ENCODE results near the gene DNAJB6.
A peak's percentile ranks its signal among the peaks of the same experiment; 100 is the strongest.

DNAJB6 gene

GRCh38 chr7:157409753-157410727, 73.2 kb downstream of the DNAJB6 start:
- TF ChIP-seq POLR2A (IDR thresholded peaks at IDR 0.05; ENCODE audit: extremely low read depth, insufficient read length) (no peak), CTCF (IDR thresholded peaks at IDR 0.05; ENCODE audit: low read depth, low read length) (no peak), MAX (IDR thresholded peaks at IDR 0.05; ENCODE audit: low read depth, low read length) (no peak), MYC (IDR thresholded peaks at IDR 0.05; ENCODE audit: low read depth, low read length) (no peak)
- DNase-seq (ENCODE audit: low read depth): no peak

DNA sequence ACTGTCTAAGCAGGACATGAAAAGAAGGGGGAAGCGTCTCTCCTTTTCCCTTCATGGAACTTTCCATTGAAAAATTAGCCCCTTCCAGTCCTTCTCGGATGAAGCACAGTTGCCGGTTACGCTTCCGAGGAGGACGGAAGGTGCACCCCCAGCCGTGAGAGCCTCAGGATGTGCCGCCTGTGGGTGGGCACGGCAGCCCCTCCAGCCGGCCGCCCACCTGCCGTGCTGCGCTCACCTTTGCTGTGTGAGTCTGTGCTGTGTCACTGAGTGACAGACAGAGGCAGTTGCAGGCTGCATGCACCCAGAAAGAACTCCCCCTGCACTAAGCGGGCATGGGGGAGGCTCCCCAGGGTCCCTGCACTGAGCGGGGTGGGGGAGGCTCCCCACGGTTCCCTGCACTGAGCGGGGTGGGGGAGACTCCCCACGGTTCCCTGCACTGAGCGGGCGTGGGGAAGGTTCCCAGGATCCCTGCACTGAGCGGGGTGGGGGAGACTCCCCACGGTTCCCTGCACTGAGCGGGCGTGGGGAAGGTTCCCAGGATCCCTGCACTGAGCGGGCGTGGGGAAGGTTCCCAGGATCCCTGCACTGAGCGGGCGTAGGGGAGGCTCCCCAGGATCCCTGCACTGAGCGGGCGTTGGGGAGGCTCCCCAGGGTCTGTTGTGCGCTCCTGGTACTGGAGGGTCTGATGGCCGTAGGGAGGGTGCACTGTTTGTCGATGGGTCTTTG, 74.2 kb downstream of the DNAJB6 start:
- peak; percentile 54 for DNase-seq (ENCODE audit: low read depth)
- no peak overlapping the region for H3K4me3 ChIP-seq (ENCODE audit: low read depth, low read length)
- TF ChIP-seq MYC (IDR thresholded peaks at IDR 0.05; ENCODE audit: low read depth, low read length): no peak
- TF ChIP-seq CTCF (IDR thresholded peaks at IDR 0.05; ENCODE audit: low read depth, low read length): no peak
- TF ChIP-seq MAX (IDR thresholded peaks at IDR 0.05; ENCODE audit: low read depth, low read length): no peak
- no peak for TF ChIP-seq POLR2A (IDR thresholded peaks at IDR 0.05; ENCODE audit: extremely low read depth, insufficient read length)

More at GRCh38 chr7:157409753-157410727, 73.2 kb downstream of the DNAJB6 start:
- no peak overlapping the region for H3K4me3 ChIP-seq (ENCODE audit: low read depth, low read length)

DNA sequence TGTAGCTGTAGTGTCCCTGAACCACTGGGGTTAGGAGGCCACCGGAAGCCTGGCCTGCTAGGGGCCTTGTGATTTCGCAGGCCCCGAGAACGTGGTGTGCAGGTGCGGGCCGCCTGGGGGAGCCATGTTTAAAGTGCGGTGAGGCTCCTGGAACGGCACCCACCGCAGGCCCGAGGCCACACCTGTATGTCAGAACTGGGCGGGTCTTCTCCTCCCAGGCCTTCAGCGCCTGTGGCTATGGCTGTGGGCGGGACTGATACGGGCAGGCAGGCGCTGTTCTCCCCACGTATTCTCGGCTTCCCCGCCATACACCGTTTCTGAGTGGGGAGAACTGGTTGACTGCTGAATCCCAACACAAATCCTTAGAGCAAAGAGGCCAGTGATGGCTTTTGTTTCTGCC, 74.8 kb downstream of the DNAJB6 start:
- DNase-seq (ENCODE audit: low read depth): peak; percentile 95
- TF ChIP-seq CTCF (IDR thresholded peaks at IDR 0.05; ENCODE audit: low read depth, low read length): peak; percentile 19
- no peak for TF ChIP-seq POLR2A (IDR thresholded peaks at IDR 0.05; ENCODE audit: extremely low read depth, insufficient read length)
- peak; percentile 93 for TF ChIP-seq MYC (IDR thresholded peaks at IDR 0.05; ENCODE audit: low read depth, low read length)
- peak; percentile 91 for TF ChIP-seq MAX (IDR thresholded peaks at IDR 0.05; ENCODE audit: low read depth, low read length)
- H3K4me3 ChIP-seq (ENCODE audit: low read depth, low read length): peak overlapping the region; percentile 19

GRCh38 chr7:157412021-157412443, 75.2 kb downstream of the DNAJB6 start:
- DNase-seq (ENCODE audit: low read depth): peak; percentile 97
- peak overlapping the region; percentile 19 for H3K4me3 ChIP-seq (ENCODE audit: low read depth, low read length)
- TF ChIP-seq MAX (IDR thresholded peaks at IDR 0.05; ENCODE audit: low read depth, low read length) (peak; percentile 95), MYC (IDR thresholded peaks at IDR 0.05; ENCODE audit: low read depth, low read length) (peak; percentile 87), CTCF (IDR thresholded peaks at IDR 0.05; ENCODE audit: low read depth, low read length) (no peak)

DNA sequence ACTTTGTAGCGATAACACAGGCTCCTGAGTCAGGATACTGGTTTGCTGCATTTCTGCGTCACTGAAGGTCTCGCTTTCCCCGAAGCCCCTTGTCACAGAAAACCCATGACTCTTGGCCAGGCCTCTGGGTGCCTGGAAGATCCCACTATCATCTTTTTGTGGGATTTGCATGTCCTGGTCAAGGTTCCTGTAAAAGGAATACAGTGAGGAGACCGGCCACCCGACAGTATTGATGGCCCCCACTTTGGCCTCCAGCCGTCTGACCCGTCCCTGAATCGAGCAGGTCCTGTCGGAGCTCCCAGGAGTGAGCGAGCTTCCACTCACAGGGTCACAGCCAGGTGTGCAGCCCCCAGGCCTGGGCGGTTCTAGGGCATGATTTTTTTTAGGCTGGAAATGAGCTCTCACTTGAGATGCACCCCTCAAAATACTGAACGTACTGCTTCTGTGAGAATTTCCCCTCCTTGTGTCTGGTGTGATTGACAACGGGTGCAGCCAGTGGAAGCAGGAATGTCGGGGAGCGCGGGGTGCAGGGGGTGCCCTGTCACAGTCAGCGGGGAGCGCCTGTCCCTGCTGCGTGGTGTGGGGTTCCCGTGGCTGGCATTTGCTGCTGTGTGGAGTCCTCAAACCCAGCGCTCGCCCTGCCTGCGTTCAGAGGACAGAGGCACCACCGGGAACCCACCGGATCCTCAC, 75.8 kb downstream of the DNAJB6 start:
- TF ChIP-seq MYC (IDR thresholded peaks at IDR 0.05; ENCODE audit: low read depth, low read length) (no peak), MAX (IDR thresholded peaks at IDR 0.05; ENCODE audit: low read depth, low read length) (no peak), CTCF (IDR thresholded peaks at IDR 0.05; ENCODE audit: low read depth, low read length) (no peak), POLR2A (IDR thresholded peaks at IDR 0.05; ENCODE audit: extremely low read depth, insufficient read length) (no peak)
- DNase-seq (ENCODE audit: low read depth): no peak
- peak overlapping the region; percentile 19 for H3K4me3 ChIP-seq (ENCODE audit: low read depth, low read length)
